Nucleus accumbens (tissue), 56 donors: ENCODE data around the gene SIAE.

ENCODE experiments used
- DNase-seq, 56 donors: peaks; one replicate each; lab custom pipeline; 2025; lab: John Stamatoyannopoulos, UW

Gene SIAE

DNA sequence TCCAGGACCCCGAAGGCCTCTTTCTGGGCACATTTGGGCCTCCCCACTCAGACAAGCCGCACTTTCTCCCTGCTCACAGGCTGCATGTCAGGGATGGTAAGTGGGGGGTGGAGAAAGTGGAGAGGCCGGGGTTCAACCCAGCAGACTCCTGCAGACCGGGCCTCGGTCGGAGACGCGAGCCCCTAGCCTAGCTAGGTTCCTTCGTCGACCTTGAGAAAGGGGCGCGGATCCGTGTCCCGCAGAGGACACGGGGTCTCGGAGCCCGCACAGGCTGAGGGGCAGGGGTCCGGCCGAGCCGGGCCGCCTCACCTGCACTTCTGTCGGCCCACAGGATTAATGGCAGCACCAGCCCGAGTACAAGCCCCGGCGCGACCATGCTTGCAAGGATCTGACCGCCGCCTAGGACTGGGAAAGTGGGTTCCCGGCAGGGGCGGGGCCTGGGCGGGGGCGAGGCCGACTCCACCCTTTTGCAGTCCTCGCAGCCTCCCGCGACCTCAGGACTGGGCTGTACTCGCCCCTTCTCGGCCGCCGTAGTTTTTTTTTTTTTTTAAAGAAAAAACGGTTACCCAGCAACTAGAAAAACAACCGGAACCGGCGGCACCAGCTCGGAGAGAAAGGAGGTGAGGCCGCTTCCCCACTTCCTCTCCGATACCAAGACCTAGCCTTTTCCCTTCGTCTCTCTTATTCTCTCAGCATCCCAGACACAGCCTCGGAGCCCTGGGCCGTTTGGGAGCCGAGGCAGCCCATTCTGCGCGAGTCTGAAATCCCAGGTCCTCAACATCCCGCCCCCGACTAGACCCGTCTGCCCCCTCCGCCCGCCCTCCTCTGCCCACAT is at the start of gene SIAE, which contains the start of gene SPA17:
SIAE (minus strand) TSS at position 407 of the 835 bp plus-strand sequence; CDS start at position 376, 31 bp downstream.
SPA17 (plus strand) TSS at position 572 of the 835 bp plus-strand sequence. CDS start 1,361 bp downstream, outside the sequence.
- DNase-seq = peak in 55 of 56 donors; percentile 41 to 92 (median 79)

GRCh38 chr11:124722176-124722575 is 48.6 kb upstream of the SIAE start:
- DNase-seq = no peak

DNA sequence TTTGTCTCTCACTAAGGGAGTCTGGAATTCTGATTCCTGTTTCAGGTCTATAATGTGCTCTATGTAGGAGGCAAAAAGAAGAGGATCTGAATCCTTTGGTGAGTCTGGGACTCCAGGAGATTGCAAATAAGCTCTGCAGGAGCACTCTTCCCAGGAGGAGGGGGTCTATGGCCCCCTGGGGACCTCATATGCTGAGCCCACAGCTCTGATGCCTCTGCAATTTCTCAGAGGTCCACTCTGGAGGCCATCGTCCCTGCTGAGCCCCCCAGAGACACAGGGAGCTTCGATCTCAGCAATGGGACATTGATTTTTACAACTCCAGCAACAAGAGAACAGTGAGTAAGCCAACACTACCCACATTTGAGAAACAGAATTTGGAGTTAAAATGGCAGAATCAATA is 46.0 kb upstream of the SIAE start:
- DNase-seq = no peak

DNA sequence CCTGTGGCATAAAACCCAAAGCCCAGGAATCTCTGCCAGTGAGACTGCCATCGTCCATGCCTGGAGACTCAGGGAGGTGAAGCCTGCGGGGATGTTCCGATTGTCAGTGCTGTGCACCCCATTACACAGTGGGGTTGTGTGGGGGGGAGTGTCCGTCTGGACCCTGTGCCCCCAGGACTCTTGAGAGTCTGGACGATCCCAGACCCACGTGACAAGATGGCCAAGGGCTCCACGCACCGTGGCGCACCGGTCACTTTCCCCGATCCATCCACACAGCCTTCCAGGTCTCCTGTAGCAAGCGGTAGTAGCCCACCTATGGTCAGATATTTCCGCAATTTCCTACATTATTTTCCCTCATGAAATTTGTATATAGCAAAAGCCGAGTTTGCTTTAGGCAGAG is 45.3 kb upstream of the SIAE start:
- DNase-seq = no peak

- DNase-seq = peak in 1 of 56 donors; percentile 8
Measured at GRCh38 chr11:124717786-124718651, 44.5 kb upstream of the SIAE start.

GRCh38 chr11:124717421-124717785 is 43.9 kb upstream of the SIAE start:
- no peak for DNase-seq

- DNase-seq = no peak
Measured at GRCh38 chr11:124716591-124716990, 43.1 kb upstream of the SIAE start.

DNA sequence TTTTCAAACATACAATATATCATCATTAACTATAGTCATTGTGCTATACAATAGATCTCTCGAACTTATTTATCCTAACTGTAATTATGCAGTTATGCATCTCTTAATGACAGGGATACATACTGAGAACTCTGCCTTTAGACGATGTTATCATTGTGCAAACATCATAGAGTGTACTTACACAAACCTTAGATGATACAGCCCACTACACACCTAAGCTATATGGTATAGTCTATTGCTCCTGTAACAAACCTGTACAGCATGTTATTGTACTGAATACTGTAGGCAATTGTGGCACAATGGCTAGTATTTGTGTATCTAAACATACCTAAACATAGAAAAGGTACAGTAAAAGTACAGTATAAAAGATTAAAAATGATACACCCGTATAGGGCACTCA is 38.9 kb upstream of the SIAE start:
- no peak for DNase-seq

- DNase-seq = no peak
Measured at GRCh38 chr11:124707829-124708228, 34.3 kb upstream of the SIAE start.

GRCh38 chr11:124700028-124700427 is 26.5 kb upstream of the SIAE start:
- DNase-seq = no peak

DNA sequence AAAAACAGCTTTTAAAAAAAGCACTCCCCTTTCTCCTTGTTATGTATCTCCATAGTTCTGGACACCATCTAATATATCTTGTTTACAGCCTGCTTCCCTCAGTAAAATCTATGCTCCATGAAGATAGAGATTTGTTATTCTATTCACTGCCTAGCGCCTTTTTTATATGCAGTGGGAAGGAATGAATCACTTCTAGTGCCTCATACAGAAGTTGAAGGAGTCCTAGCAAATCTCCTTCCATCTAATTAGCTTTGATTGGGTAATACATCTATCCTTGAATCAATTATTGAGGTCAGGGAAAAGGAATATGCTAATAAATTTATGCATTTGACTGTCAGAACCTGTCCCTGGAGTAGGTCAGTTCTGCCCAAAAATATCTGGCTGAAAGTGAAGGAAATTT is 26.0 kb upstream of the SIAE start:
- no peak for DNase-seq

DNA sequence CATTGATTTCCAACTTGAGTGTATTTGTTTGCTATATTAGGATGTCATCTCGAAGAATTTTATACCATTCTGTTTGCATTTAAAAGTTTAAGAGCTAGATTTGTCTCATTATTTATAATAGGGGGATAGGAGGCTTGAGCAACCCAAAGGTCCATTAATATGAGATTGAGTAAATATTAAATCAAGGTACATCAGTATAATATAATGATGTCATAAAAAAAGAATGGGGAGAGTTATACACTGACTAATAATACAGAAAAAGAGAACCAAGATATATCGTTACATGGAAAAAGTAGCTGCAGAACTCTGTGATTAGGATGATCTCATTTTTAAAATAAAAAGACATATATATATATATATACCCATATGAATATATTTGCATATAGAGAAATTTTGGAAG is 19.6 kb upstream of the SIAE start:
- DNase-seq = no peak

- no peak for DNase-seq
Measured at GRCh38 chr11:124682443-124682842, 8.9 kb upstream of the SIAE start.

DNA sequence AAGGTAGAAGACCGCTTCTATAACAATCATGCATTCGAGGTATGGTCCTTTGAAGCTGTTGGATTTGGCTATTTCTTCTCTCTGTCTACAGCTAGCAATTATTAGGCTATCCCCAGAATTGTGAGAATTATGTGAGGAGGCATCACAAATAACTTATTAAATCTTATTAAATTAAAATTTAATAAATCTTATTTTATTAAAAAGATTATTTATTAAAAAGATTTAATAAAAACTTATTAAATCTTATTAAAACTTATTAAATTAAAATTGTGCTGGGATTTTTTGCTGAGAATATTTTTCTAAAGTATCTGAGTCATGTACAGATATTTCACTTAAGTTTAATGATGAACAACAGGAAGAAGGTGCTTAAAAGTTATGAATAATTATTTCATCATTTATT is 7.9 kb upstream of the SIAE start:
- DNase-seq = no peak

- DNase-seq = no peak
Measured at GRCh38 chr11:124678416-124678815, 4.9 kb upstream of the SIAE start.

- DNase-seq = no peak
Measured at GRCh38 chr11:124676386-124676785, 2.8 kb upstream of the SIAE start.

GRCh38 chr11:124674571-124674970 is 1.0 kb upstream of the SIAE start:
- DNase-seq = no peak

DNA sequence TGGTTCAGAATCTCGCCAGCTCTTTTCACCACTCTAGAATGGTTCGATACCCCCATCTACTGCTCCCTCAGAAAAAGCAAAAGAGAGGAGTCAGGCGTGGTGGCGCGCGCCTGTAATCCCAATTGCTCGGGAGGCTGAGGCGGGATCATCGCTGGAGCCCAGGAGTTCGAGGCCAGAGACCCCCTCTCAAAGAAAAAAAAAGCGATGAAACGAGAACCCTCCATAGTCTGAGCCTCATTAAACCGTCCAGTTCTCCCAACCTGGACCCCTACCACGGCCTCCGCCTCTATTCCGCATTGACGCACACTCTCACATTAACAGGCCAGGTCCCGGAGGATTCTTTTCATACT is 604 bp upstream of the SIAE start:
- peak in 2 of 56 donors; percentile 50 to 62 for DNase-seq

- DNase-seq = no peak
Measured at GRCh38 chr11:124672536-124673215, 863 bp downstream of the SIAE start.

DNA sequence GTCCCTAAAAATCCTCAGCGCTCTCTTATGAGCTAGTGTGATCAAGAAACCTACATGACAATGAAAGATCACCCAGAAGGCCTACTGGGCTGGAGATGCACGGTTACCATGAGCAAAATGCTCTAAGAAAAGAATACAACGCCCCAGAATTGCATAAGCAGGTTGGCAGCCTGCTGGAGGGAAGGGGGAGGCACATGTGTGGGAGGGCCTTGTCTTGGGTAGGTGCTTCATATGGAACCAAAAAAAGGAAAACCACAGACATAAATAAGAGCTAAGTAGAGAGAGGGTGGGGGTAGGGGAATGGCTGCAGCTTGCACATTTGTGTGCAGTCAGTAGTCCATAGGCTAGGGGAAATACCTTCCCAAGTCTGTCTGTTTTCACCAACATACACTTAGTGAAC is 2.8 kb downstream of the SIAE start:
- DNase-seq = peak in 6 of 56 donors; percentile 4 to 17 (median 7)

DNA sequence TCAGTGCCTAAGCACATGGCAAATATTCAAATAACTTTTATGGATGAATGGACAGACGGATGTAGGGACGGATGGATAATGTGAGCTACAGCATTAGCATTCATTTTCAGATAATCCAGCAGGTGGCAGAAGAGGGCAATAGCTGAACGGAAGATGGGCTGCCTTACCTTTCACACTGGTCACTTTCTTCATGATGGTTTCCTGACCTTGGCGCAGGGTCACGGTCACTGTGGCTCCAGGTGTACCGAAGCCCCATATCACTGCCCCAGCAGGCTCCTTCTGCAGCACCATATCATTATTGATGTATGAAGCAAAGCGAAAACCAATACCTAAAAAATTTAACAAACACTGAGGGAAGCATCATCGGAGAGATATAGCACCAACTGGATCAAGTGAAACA is 4.3 kb downstream of the SIAE start:
- peak in 26 of 56 donors; percentile 3 to 44 (median 16) for DNase-seq
